ENCODE measurements around the gene NPLOC4.

The NPLOC4 gene

GRCh38 chr17:81509972-81510784 is 126.7 kb downstream of the NPLOC4 start:
- Histone ChIP-seq H3K4me1 (peaks cover 9% of the 10 kb centered on the region), H3K27ac (no peak overlapping the region)

GRCh38 chr17:81509207-81509971 is 127.5 kb downstream of the NPLOC4 start:
- no peak overlapping the region for H3K9ac ChIP-seq
- peaks cover 9% of the 10 kb centered on the region for H3K4me1 ChIP-seq
- no peaks in the 10 kb centered on the region for H3K27me3 ChIP-seq (ENCODE audit: control insufficient read depth, insufficient read depth, low read length)
- peak overlapping the region; percentile 93 for H3K4me3 ChIP-seq (ENCODE audit: low read depth, low read length)
- H3K27ac ChIP-seq: no peak overlapping the region
- peak overlapping the region; percentile 93 for H3K4me2 ChIP-seq (ENCODE audit: low read length)
- H2AFZ ChIP-seq: no peak overlapping the region
- peaks cover 11% of the 10 kb centered on the region for H3K79me2 ChIP-seq
- no peaks in the 10 kb centered on the region for H3K36me3 ChIP-seq (ENCODE audit: control insufficient read depth, insufficient read depth, low read length)
- H3K9me3 ChIP-seq (ENCODE audit: control insufficient read depth, low read length): no peaks in the 10 kb centered on the region
- no peak for TF ChIP-seq CTCF (IDR thresholded peaks at IDR 0.05)

More at GRCh38 chr17:81509972-81510784, 126.7 kb downstream of the NPLOC4 start:
- no peaks in the 10 kb centered on the region for H3K27me3 ChIP-seq (ENCODE audit: control insufficient read depth, insufficient read depth, low read length)
- H2AFZ ChIP-seq: no peak overlapping the region
- H3K4me2 ChIP-seq (ENCODE audit: low read length): peak overlapping the region; percentile 93
- H3K9me3 ChIP-seq (ENCODE audit: control insufficient read depth, low read length): no peaks in the 10 kb centered on the region
- no peaks in the 10 kb centered on the region for H3K36me3 ChIP-seq (ENCODE audit: control insufficient read depth, insufficient read depth, low read length)
- no peak overlapping the region for H3K9ac ChIP-seq
- H3K79me2 ChIP-seq: peaks cover 11% of the 10 kb centered on the region
- TF ChIP-seq CTCF (IDR thresholded peaks at IDR 0.05): no peak
- H3K4me3 ChIP-seq (ENCODE audit: low read depth, low read length): peak overlapping the region; percentile 93

GRCh38 chr17:81508639-81509206 is 128.2 kb downstream of the NPLOC4 start:
- no peak overlapping the region for H3K27ac ChIP-seq
- H3K9me3 ChIP-seq (ENCODE audit: control insufficient read depth, low read length): no peaks in the 10 kb centered on the region
- peaks cover 11% of the 10 kb centered on the region for H3K79me2 ChIP-seq
- no peaks in the 10 kb centered on the region for H3K36me3 ChIP-seq (ENCODE audit: control insufficient read depth, insufficient read depth, low read length)
- no peak for TF ChIP-seq CTCF (IDR thresholded peaks at IDR 0.05)
- peak overlapping the region; percentile 93 for H3K4me3 ChIP-seq (ENCODE audit: low read depth, low read length)
- H2AFZ ChIP-seq: no peak overlapping the region
- H3K4me2 ChIP-seq (ENCODE audit: low read length): peak overlapping the region; percentile 93
- H3K9ac ChIP-seq: no peak overlapping the region
- peaks cover 9% of the 10 kb centered on the region for H3K4me1 ChIP-seq
- H3K27me3 ChIP-seq (ENCODE audit: control insufficient read depth, insufficient read depth, low read length): no peaks in the 10 kb centered on the region
